PC-9 (cell line): ENCODE data around the gene TM9SF2. TPM values are rescaled to one million over a fixed set of nuclear protein-coding genes. Genes with fewer than 3 reads are reported as not detected.

Experiments
- BruUV-seq: library from RNA; stranded (reverse); fragments of 400-500 nt; replicated peaks from 2 replicates; lab custom pipeline; 2021; lab: Mats Ljungman, UMichigan
- CTCF ChIA-PET: fragments of 300-600 bp; sonication (Branson Sonifier 250); formaldehyde crosslinking; loops from one replicate; lab custom pipeline; 2022; ENCODE audit warnings: antibody characterized with exemption; lab: Charles Lee
- POLR2A ChIA-PET: fragments of 300-600 bp; sonication (Branson Sonifier 250); formaldehyde crosslinking; loops from one replicate; lab custom pipeline; 2022; ENCODE audit warnings: antibody characterized with exemption; ENCODE audit not compliant: unreplicated experiment; lab: Charles Lee
- DNase-seq, 2 experiments: peaks; one replicate each; pipeline versions ENCODE4 v3.0.0 to v3.0.0-alpha.2; 2015 to 2022; ENCODE audit warnings: mixed read lengths in 1 of 2
- H2AFZ ChIP-seq: fragments of 200-600 bp; sonication (generic); 2 replicates; pipeline ENCODE4 v1.8.1; 2017; ENCODE audit warnings: antibody characterized with exemption
- H3F3A ChIP-seq: fragments of 200-600 bp; sonication (generic); 2 replicates; pipeline ENCODE4 v1.8.1; 2017; ENCODE audit warnings: antibody characterized with exemption, mild to moderate bottlenecking, low read depth; ENCODE audit not compliant: insufficient read depth
- H3K27ac ChIP-seq: fragments of 200-600 bp; sonication (generic); 2 replicates; pipeline ENCODE4 v1.6.1; 2016; ENCODE audit warnings: mixed run types
- H3K27me3 ChIP-seq: fragments of 200-600 bp; sonication (generic); 2 replicates; pipeline ENCODE4 v1.6.1; 2016; ENCODE audit warnings: low read depth, mixed run types; ENCODE audit not compliant: insufficient read depth
- H3K36me3 ChIP-seq: fragments of 200-600 bp; sonication (generic); 2 replicates; pipeline ENCODE4 v1.6.1; 2016; ENCODE audit warnings: low read depth, mixed run types
- H3K4me1 ChIP-seq: fragments of 200-600 bp; sonication (generic); replicated peaks from 2 replicates; pipeline ENCODE4 v1.6.1; 2016; ENCODE audit warnings: mixed run types; ENCODE audit not compliant: insufficient read depth
- H3K4me2 ChIP-seq: fragments of 200-600 bp; sonication (generic); 2 replicates; pipeline ENCODE4 v1.6.1; 2017; ENCODE audit warnings: mixed run types
- H3K4me3 ChIP-seq: fragments of 200-600 bp; sonication (generic); 2 replicates; pipeline ENCODE4 v1.6.1; 2016; ENCODE audit warnings: mixed run types
- H3K79me2 ChIP-seq: fragments of 200-600 bp; sonication (generic); 2 replicates; pipeline ENCODE4 v1.6.1; 2017; ENCODE audit warnings: low read depth, mixed run types
- H3K9me2 ChIP-seq: fragments of 200-600 bp; sonication (generic); 2 replicates; pipeline ENCODE4 v1.8.1; 2017; ENCODE audit warnings: mild to moderate bottlenecking; ENCODE audit not compliant: insufficient read depth
- H3K9me3 ChIP-seq: fragments of 200-600 bp; sonication (generic); 2 replicates; pipeline ENCODE4 v1.8.1; 2016; ENCODE audit warnings: low read depth; ENCODE audit not compliant: insufficient read depth
- H4K20me1 ChIP-seq: fragments of 200-600 bp; sonication (generic); 2 replicates; pipeline ENCODE4 v1.8.1; 2017; ENCODE audit not compliant: insufficient read depth
- CTCF ChIP-seq: fragments of 200-600 bp; sonication (generic); conservative IDR thresholded peaks from 2 replicates; pipeline ENCODE4 v1.6.1; 2017; ENCODE audit warnings: mixed run types, antibody characterized with exemption, mild to moderate bottlenecking, moderate library complexity
- EZH2 ChIP-seq: fragments of 200-600 bp; sonication (generic); IDR thresholded peaks from 2 replicates; pipeline ENCODE4 v1.8.0; 2017; ENCODE audit warnings: antibody characterized with exemption, low read depth
- intact Hi-C: fragments of 100-400 bp; cut with micrococcal nuclease; formaldehyde crosslinking; loops from one replicate; pipeline ENCODE4 v1.10.0; 2022; ENCODE audit not compliant: unreplicated experiment
- total RNA-seq: library from RNA; stranded (reverse); gene quantifications from 2 replicates; pipeline ENCODE4 v1.2.3, GENCODE V29; 2021

Gene TM9SF2
- total RNA-seq, 1 experiment from 2014 or later = 87.0 TPM

DNA sequence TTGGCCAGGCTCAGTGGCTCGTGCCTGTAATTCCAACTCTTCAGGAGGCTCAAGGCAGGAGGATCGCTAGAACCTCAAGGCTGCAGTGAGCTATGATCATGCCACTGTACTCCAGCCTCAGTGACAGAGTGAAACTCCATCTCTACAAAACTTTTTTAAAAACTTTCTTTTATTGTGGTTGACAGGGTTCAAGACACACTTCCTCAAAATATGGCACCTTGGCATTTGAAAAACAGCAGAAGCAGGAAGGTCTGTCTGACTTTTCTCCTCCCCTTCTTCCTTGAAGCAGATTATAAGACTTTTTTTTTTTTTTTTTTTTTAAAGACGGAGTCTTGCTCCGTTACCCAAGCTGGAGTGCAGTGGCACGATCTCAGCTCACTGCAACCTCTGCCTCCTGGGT lies 100.3 kb downstream of the TM9SF2 start:
- H3F3A ChIP-seq = 0 out of 2 replicates have a peak, but pooled peaks cover 8% of the 10 kb centered on the region
- no peak overlapping the region for H3K27ac ChIP-seq
- no TSS peak for BruUV-seq
- no peak overlapping the region for H3K4me3 ChIP-seq
- no peaks in the 10 kb centered on the region for H3K79me2 ChIP-seq
- intact Hi-C loops = no loop called here
- H3K9me3 ChIP-seq = no peaks in the 10 kb centered on the region
- ChIA-PET CTCF (no interaction called here), POLR2A (no interaction called here)
- no peaks in the 10 kb centered on the region; the same call in 1 of the 2 replicates for H3K9me2 ChIP-seq
- 0 out of 2 replicates have a peak, but pooled peaks cover 6% of the 10 kb centered on the region for H3K4me1 ChIP-seq
- H4K20me1 ChIP-seq = no peaks in the 10 kb centered on the region
- H3K4me2 ChIP-seq = no peak overlapping the region
- no peaks in the 10 kb centered on the region for H3K27me3 ChIP-seq
- TF ChIP-seq CTCF (no peak), EZH2 (no peak)
- H3K36me3 ChIP-seq = no peaks in the 10 kb centered on the region
- H2AFZ ChIP-seq = no peak overlapping the region
- no peak for DNase-seq

- Histone ChIP-seq H3K27ac (no peak overlapping the region), H3K36me3 (no peaks in the 10 kb centered on the region), H2AFZ (no peak overlapping the region), H3K27me3 (no peaks in the 10 kb centered on the region), H3F3A (0 out of 2 replicates have a peak, but pooled peaks cover 8% of the 10 kb centered on the region), H3K79me2 (no peaks in the 10 kb centered on the region), H3K4me2 (no peak overlapping the region), H3K4me3 (no peak overlapping the region), H3K4me1 (0 out of 2 replicates have a peak, but pooled peaks cover 6% of the 10 kb centered on the region), H3K9me2 (no peaks in the 10 kb centered on the region), H3K9me3 (no peaks in the 10 kb centered on the region), H4K20me1 (no peaks in the 10 kb centered on the region)
- DNase-seq = no peak
- ChIA-PET CTCF (no interaction called here), POLR2A (no interaction called here)
- no TSS peak for BruUV-seq
- intact Hi-C loops = no loop called here
- TF ChIP-seq EZH2 (no peak), CTCF (no peak)
Observed at GRCh38 chr13:99604636-99605035, 103.4 kb downstream of the TM9SF2 start.

DNA sequence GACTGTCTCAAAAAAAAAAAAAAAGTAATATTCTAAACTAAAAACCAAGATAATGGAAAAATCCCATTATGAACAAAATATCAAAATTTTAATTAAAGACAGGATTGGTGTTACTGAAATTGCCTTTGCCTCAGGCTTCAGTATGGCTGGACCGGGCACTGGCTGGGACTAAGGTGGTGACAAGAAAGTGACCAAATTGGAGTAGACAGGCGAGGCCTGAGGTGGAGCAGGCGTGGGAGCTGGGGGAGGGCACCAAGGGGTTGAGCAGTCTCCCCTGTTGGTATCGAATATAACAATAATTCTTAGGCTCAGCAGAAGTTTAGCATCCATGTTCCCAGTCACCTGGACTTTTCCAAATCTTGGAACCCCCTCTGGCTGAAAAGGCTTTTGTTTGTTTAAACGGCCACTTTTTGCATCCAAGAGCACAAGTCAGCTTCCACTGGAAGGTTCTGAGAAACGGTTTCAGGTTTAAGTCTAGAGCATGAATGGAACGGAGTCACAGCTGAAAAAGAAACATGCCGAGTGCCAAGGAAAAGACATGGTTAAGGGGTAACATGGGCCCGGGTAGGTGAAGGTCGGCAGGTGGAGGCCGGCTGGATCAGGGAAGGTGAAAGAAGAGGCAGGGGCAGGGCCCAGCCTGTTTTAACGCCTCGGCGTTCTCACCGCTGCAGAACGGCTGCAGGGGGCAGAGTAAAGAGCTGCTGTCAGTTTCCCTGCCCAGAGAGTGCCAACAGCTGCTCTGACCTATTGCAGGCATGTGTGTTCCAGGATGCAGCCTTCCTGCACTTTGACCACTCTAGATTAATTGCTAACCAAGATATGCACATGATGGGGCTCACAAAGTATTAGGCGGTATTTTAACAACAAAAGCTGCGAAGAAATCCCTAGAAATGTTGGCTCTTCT lies 104.4 kb downstream of the TM9SF2 start:
- peak overlapping the region; percentile 83 for H3K4me2 ChIP-seq

More for the DNA sequence above, 104.4 kb downstream of the TM9SF2 start:
- no peaks in the 10 kb centered on the region for H3K79me2 ChIP-seq
- H3F3A ChIP-seq = 0 out of 2 replicates have a peak, but pooled peaks cover 8% of the 10 kb centered on the region
- peak overlapping the region; percentile 84 for H3K4me3 ChIP-seq
- no peak overlapping the region for H3K27ac ChIP-seq
- 0 out of 2 replicates have a peak, but pooled peaks cover 6% of the 10 kb centered on the region for H3K4me1 ChIP-seq
- no peaks in the 10 kb centered on the region for H3K9me3 ChIP-seq
- H3K27me3 ChIP-seq = no peaks in the 10 kb centered on the region
- no TSS peak for BruUV-seq
- no peak for TF ChIP-seq EZH2
- TF ChIP-seq CTCF = no peak
- H3K9me2 ChIP-seq = no peaks in the 10 kb centered on the region
- intact Hi-C loops = loop anchor here (2.0 kb wide), 1 partner anchor 107 kb away; no protein-coding TSS in a partner anchor
- ChIA-PET CTCF (no interaction called here), POLR2A (interaction anchor here (0.6 kb wide), 1 partner anchor 645 kb away, joined by 3 read pairs; no protein-coding TSS in a partner anchor)
- peak overlapping the region; percentile 90 for H2AFZ ChIP-seq
- no peaks in the 10 kb centered on the region for H4K20me1 ChIP-seq
- no peaks in the 10 kb centered on the region for H3K36me3 ChIP-seq
- peak in 1 of 2 experiments; percentile 28 for DNase-seq
